Amygdala (tissue), 56 donors: Measurements from ENCODE around the gene PARD6B.
A peak's percentile ranks its signal among the peaks of the same experiment; 100 is the strongest.
"Not testable (repeated sequence)": the region's sequence is repeated elsewhere in the genome, so short reads cannot be mapped to it uniquely, and the experiment has no call there.

ENCODE experiments used
- DNase-seq, 56 donors: peaks; one replicate each; lab custom pipeline; 2025; lab: John Stamatoyannopoulos, UW

PARD6B gene

GRCh38 chr20:50701041-50701963, 30.1 kb upstream of the PARD6B start:
- DNase-seq: no peak

- DNase-seq: not testable (repeated sequence)
Measured at GRCh38 chr20:50703651-50704438, 27.5 kb upstream of the PARD6B start.

GRCh38 chr20:50704514-50704913, 26.9 kb upstream of the PARD6B start:
- DNase-seq: no peak

GRCh38 chr20:50704971-50705370, 26.4 kb upstream of the PARD6B start:
- DNase-seq: no peak

GRCh38 chr20:50708845-50709635, 22.3 kb upstream of the PARD6B start:
- DNase-seq: no peak

- no peak for DNase-seq
Measured at GRCh38 chr20:50709636-50709973, 21.8 kb upstream of the PARD6B start.

GRCh38 chr20:50710492-50711063, 20.8 kb upstream of the PARD6B start:
- DNase-seq: no peak

- no peak for DNase-seq
Measured at GRCh38 chr20:50711113-50711825, 20.1 kb upstream of the PARD6B start.

- no peak for DNase-seq
Measured at GRCh38 chr20:50712771-50713656, 18.4 kb upstream of the PARD6B start.

- DNase-seq: peak in 2 of 56 donors; percentile 1 to 14
Measured at GRCh38 chr20:50713657-50714101, 17.7 kb upstream of the PARD6B start.

GRCh38 chr20:50714426-50714825, 17.0 kb upstream of the PARD6B start:
- DNase-seq: not testable (repeated sequence)

GRCh38 chr20:50715694-50716093, 15.7 kb upstream of the PARD6B start:
- no peak for DNase-seq

- no peak for DNase-seq
Measured at GRCh38 chr20:50716518-50716917, 14.9 kb upstream of the PARD6B start.

GRCh38 chr20:50717312-50717711, 14.1 kb upstream of the PARD6B start:
- DNase-seq: no peak

- peak in 7 of 56 donors; percentile 2 to 26 (median 10) for DNase-seq
Measured at GRCh38 chr20:50717974-50718761, 13.2 kb upstream of the PARD6B start.

- DNase-seq: no peak
Measured at GRCh38 chr20:50719328-50719727, 12.1 kb upstream of the PARD6B start.

GRCh38 chr20:50720026-50720425, 11.4 kb upstream of the PARD6B start:
- DNase-seq: no peak

GRCh38 chr20:50720582-50720981, 10.8 kb upstream of the PARD6B start:
- no peak for DNase-seq
